ENCODE measurements around the gene PSPC1. TPM values are rescaled to one million over a fixed set of nuclear protein-coding genes. Genes with fewer than 3 reads are reported as not detected.
"Not testable (repeated sequence)": the region's sequence is repeated elsewhere in the genome, so short reads cannot be mapped to it uniquely, and the experiment has no call there.

The PSPC1 gene
- total and polyA plus RNA-seq, 2 experiments from 2014 or later: 26.5 to 62.6 TPM

GRCh38 chr13:19720039-19720438 lies 62.7 kb downstream of the PSPC1 start:
- TF ChIP-seq EZH2phosphoT487 (IDR thresholded peaks at IDR 0.05; ENCODE audit: low read depth, severe bottlenecking, unreplicated experiment): no peak
- TF ChIP-seq CTCF (IDR thresholded peaks at IDR 0.05; ENCODE audit: poor library complexity): no peak
- no peak for TF ChIP-seq EZH2 (IDR thresholded peaks at IDR 0.05; ENCODE audit: borderline replicate concordance)
- WGBS (ENCODE audit: low lambda C conversion rate, missing lambda C conversion rate): 66% methylated on average over 2 of the region's 2 CpGs

DNA sequence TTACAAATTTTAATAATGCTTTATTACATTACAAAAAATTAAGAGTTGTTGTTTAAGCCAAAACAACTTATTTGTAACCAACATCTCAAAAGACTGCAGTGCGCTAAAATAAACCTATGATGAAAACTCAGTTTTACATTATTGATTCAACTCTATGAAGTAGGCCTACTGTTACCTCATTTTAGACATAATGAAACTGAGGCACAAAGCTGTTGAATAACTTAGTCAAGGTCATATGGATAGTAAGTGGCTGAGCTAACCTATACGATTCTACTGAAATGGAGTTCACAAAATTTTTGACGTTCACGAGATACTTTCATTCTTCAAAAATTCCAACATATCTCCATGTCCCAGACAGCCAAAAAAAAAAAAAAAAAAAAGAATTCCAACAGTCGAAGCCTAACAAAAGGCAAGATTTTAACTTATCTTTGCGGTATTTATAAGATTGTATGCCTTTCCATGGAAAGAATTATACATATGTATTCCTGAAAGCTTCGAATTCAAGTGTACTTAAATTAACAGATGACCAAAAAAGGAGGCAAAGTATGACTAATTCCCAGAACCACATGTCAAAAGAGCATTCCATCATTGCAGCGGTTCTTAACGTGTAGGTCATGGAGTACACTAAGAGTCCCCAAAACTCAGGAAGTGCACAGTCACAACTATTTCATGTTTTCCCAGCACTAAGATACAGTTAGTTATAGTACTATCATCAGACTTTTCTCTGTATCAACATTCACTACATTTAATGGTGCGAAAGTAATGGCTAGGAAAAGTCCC lies 69.4 kb downstream of the PSPC1 start:
- Histone ChIP-seq H4K20me1 (ENCODE audit: insufficient read depth, poor library complexity, severe bottlenecking) (no peaks in the 10 kb centered on the region), H3K4me3 (no peak overlapping the region), H3K4me1 (ENCODE audit: insufficient read depth) (no peaks in the 10 kb centered on the region), H3K4me2 (no peak overlapping the region), H3K79me2 (peaks cover 22% of the 10 kb centered on the region), H3K9me3 (ENCODE audit: low read depth) (no peaks in the 10 kb centered on the region), H3K9me2 (replicated peaks; ENCODE audit: insufficient read depth) (no peaks in the 10 kb centered on the region), H3K36me3 (replicated peaks; ENCODE audit: insufficient read depth, low read depth) (no peaks in the 10 kb centered on the region), H2AFZ (no peak overlapping the region), H3K27me3 (no peaks in the 10 kb centered on the region), H3K27ac (no peak overlapping the region)
- DNase-seq (ENCODE audit: low spot score): no peak
- no peak for TF ChIP-seq CTCF (IDR thresholded peaks at IDR 0.05; ENCODE audit: poor library complexity)
- TF ChIP-seq EZH2 (IDR thresholded peaks at IDR 0.05; ENCODE audit: borderline replicate concordance): no peak
- no peak for TF ChIP-seq EZH2phosphoT487 (IDR thresholded peaks at IDR 0.05; ENCODE audit: low read depth, severe bottlenecking, unreplicated experiment)
- 71% methylated on average over 10 of the region's 10 CpGs for WGBS (ENCODE audit: low lambda C conversion rate, missing lambda C conversion rate)

More at GRCh38 chr13:19720039-19720438, 62.7 kb downstream of the PSPC1 start:
- H3K36me3 ChIP-seq (replicated peaks; ENCODE audit: insufficient read depth, low read depth): no peaks in the 10 kb centered on the region
- no peak overlapping the region for H2AFZ ChIP-seq
- H3K27me3 ChIP-seq: no peaks in the 10 kb centered on the region
- no peaks in the 10 kb centered on the region for H3K9me2 ChIP-seq (replicated peaks; ENCODE audit: insufficient read depth)
- H3K4me3 ChIP-seq: no peak overlapping the region
- no peak overlapping the region for H3K27ac ChIP-seq
- H3K79me2 ChIP-seq: peaks cover 36% of the 10 kb centered on the region
- H3K9me3 ChIP-seq (ENCODE audit: low read depth): no peaks in the 10 kb centered on the region
- no peaks in the 10 kb centered on the region for H4K20me1 ChIP-seq (ENCODE audit: insufficient read depth, poor library complexity, severe bottlenecking)
- no peaks in the 10 kb centered on the region for H3K4me1 ChIP-seq (ENCODE audit: insufficient read depth)
- DNase-seq (ENCODE audit: low spot score): no peak
- peak overlapping the region; percentile 15 for H3K4me2 ChIP-seq

DNA sequence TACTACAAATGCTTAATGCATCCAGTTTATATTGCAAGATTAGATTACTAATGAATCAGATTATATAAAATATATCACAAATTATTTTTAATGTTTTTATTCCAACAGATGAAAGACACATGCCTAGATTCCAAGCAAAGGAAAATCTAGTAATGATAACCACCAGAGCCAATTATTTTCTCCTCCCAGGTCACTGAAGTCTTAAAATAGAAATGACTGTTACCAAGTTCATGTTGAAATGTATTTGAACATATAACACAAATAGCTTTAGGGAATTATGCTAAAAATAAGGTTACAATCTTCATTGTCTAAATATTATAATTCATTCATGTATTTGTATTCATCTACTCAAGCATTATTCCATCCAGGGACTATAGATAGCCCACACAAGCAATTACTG lies 73.0 kb downstream of the PSPC1 start:
- peaks cover 24% of the 10 kb centered on the region for H3K79me2 ChIP-seq
- not testable (repeated sequence) for H3K9me3 ChIP-seq (ENCODE audit: low read depth); H4K20me1 ChIP-seq (ENCODE audit: insufficient read depth, poor library complexity, severe bottlenecking); H3K27me3 ChIP-seq; H3K4me3 ChIP-seq; DNase-seq (ENCODE audit: low spot score); H3K9me2 ChIP-seq (replicated peaks; ENCODE audit: insufficient read depth); H3K27ac ChIP-seq; H2AFZ ChIP-seq; H3K36me3 ChIP-seq (replicated peaks; ENCODE audit: insufficient read depth, low read depth); H3K4me2 ChIP-seq; H3K4me1 ChIP-seq (ENCODE audit: insufficient read depth)

GRCh38 chr13:19709039-19709438 lies 73.7 kb downstream of the PSPC1 start:
- peaks cover 22% of the 10 kb centered on the region for H3K79me2 ChIP-seq
- not testable (repeated sequence) for DNase-seq (ENCODE audit: low spot score); H3K27me3 ChIP-seq; H3K9me2 ChIP-seq (replicated peaks; ENCODE audit: insufficient read depth); H3K36me3 ChIP-seq (replicated peaks; ENCODE audit: insufficient read depth, low read depth); H3K9me3 ChIP-seq (ENCODE audit: low read depth); H2AFZ ChIP-seq; H3K27ac ChIP-seq; H3K4me2 ChIP-seq; H4K20me1 ChIP-seq (ENCODE audit: insufficient read depth, poor library complexity, severe bottlenecking); H3K4me1 ChIP-seq (ENCODE audit: insufficient read depth); H3K4me3 ChIP-seq
- 100% methylated on average over 1 of the region's 1 CpG for WGBS (ENCODE audit: low lambda C conversion rate, missing lambda C conversion rate)

DNA sequence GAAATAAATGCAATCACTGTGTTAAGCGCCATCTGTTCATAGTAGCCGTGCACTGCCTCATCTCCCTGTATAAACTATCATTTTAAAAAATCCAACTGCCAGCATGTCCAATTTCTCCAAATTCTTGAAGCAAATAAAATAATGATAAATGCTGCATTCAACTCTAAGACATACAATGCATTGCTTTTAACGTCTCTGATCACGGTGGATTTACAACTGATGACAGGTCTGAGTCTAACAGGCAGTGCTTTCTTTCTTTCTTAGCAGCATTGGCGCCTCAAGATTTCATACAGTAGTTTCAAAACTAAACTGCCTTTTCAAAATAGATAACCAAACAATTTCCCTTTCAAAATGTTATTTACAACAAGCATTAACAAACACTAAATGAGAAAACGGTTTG lies 78.5 kb downstream of the PSPC1 start:
- H3K4me1 ChIP-seq (ENCODE audit: insufficient read depth); H3K4me3 ChIP-seq; H2AFZ ChIP-seq; H4K20me1 ChIP-seq (ENCODE audit: insufficient read depth, poor library complexity, severe bottlenecking); H3K9me3 ChIP-seq (ENCODE audit: low read depth); H3K27ac ChIP-seq; DNase-seq (ENCODE audit: low spot score); H3K9me2 ChIP-seq (replicated peaks; ENCODE audit: insufficient read depth); H3K27me3 ChIP-seq; H3K36me3 ChIP-seq (replicated peaks; ENCODE audit: insufficient read depth, low read depth); H3K4me2 ChIP-seq: not testable (repeated sequence)
- H3K79me2 ChIP-seq: peaks cover 22% of the 10 kb centered on the region
- 84% methylated on average over 6 of the region's 6 CpGs for WGBS (ENCODE audit: low lambda C conversion rate, missing lambda C conversion rate)

- H3K4me3 ChIP-seq; H3K9me3 ChIP-seq (ENCODE audit: low read depth); H3K36me3 ChIP-seq (replicated peaks; ENCODE audit: insufficient read depth, low read depth); H3K27ac ChIP-seq; H2AFZ ChIP-seq; H3K79me2 ChIP-seq; H3K9me2 ChIP-seq (replicated peaks; ENCODE audit: insufficient read depth); H3K4me2 ChIP-seq; H3K4me1 ChIP-seq (ENCODE audit: insufficient read depth); H3K27me3 ChIP-seq; DNase-seq (ENCODE audit: low spot score); H4K20me1 ChIP-seq (ENCODE audit: insufficient read depth, poor library complexity, severe bottlenecking): not testable (repeated sequence)
Observed at GRCh38 chr13:19701619-19702018, 81.1 kb downstream of the PSPC1 start.

GRCh38 chr13:19700963-19701362 lies 81.8 kb downstream of the PSPC1 start:
- H3K4me3 ChIP-seq; H3K9me2 ChIP-seq (replicated peaks; ENCODE audit: insufficient read depth); H2AFZ ChIP-seq; H3K79me2 ChIP-seq; H4K20me1 ChIP-seq (ENCODE audit: insufficient read depth, poor library complexity, severe bottlenecking); H3K4me1 ChIP-seq (ENCODE audit: insufficient read depth); DNase-seq (ENCODE audit: low spot score); H3K27ac ChIP-seq; H3K4me2 ChIP-seq; H3K36me3 ChIP-seq (replicated peaks; ENCODE audit: insufficient read depth, low read depth); H3K9me3 ChIP-seq (ENCODE audit: low read depth); H3K27me3 ChIP-seq: not testable (repeated sequence)
- WGBS (ENCODE audit: low lambda C conversion rate, missing lambda C conversion rate): 88% methylated on average over 3 of the region's 5 CpGs

Data from hepatocyte (in vitro differentiated cells).